ENCODE data around the gene ORAI2.

- TF ChIP-seq CTCF (IDR thresholded peaks at IDR 0.05) = no peak
- no peak for TF ChIP-seq POLR2A (IDR thresholded peaks at IDR 0.05)
Observed at GRCh38 chr7:102431617-102432298, 1.6 kb upstream of the ORAI2 start.

All from right lobe of liver (tissue), 4 donors.